Tibial nerve (tissue), 3 donors: Measurements from ENCODE around the gene CRB1.

ENCODE experiments used
- POLR2A ChIP-seq, 2 donors: fragments of 450-650 bp; IDR thresholded peaks; one replicate each; pipeline ENCODE4 v1.6.1; 2017; ENCODE audit warnings: antibody characterized with exemption in 2 of 2, mild to moderate bottlenecking in 2 of 2, moderate library complexity in 2 of 2
- TF ChIP-seq, protein P1 (sequence below), 5 experiments: fragments of 200-600 bp in 3 of 5; fragments of 450-650 bp in 2 of 5; sonication (generic) in 3 of 5; IDR thresholded peaks; one replicate each; pipeline ENCODE4 v1.5.1; 2016 to 2019; ENCODE audit warnings: antibody characterized with exemption in 5 of 5, mild to moderate bottlenecking in 3 of 5, moderate library complexity in 2 of 5

DNA sequence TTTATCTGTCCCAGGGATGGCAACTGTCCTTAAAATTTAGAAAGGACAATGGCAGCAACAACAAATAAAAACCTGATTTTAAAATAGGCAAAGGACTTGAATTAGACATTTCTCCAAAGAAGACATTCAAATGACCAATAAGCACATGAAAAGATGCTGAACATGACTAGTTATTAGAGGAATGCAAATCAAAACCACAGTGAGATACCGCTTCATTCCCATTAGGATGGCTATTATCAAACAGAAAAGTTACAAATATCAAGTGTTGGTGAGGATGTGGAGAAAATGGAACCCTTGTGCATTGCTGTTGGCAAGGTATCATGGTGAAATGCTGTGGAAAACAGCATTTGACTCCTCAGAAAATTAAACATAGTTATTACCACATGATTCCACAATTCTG, 120.7 kb downstream of the CRB1 start:
- TF ChIP-seq, protein P1, sequence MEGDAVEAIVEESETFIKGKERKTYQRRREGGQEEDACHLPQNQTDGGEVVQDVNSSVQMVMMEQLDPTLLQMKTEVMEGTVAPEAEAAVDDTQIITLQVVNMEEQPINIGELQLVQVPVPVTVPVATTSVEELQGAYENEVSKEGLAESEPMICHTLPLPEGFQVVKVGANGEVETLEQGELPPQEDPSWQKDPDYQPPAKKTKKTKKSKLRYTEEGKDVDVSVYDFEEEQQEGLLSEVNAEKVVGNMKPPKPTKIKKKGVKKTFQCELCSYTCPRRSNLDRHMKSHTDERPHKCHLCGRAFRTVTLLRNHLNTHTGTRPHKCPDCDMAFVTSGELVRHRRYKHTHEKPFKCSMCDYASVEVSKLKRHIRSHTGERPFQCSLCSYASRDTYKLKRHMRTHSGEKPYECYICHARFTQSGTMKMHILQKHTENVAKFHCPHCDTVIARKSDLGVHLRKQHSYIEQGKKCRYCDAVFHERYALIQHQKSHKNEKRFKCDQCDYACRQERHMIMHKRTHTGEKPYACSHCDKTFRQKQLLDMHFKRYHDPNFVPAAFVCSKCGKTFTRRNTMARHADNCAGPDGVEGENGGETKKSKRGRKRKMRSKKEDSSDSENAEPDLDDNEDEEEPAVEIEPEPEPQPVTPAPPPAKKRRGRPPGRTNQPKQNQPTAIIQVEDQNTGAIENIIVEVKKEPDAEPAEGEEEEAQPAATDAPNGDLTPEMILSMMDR (IDR thresholded peaks at IDR 0.05), result no peak
- no peak for TF ChIP-seq POLR2A (IDR thresholded peaks at IDR 0.05)
